ENCODE data around the gene KIRREL1.

The KIRREL1 gene

DNA sequence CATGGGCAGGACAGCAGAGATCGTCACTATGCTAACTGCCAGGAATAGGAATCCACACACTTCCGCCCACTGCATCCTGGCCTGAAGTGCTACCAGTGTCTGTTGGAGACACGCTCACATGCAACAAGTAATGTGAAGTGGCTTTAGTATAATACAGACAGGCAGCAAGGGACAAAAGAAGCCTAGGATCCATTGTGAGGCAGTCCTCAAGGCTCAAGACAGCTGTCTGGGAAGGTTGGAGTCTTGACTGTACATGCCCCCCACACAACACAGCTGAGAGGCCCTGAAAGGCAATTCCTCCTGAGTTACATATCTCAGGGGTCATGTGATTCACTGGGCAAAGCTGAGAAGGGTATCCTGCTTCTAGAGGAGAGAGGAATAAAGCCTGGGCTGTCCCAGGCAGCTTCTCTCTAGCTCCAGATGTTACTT is 147.3 kb downstream of the KIRREL1 start:
- no peak for DNase-seq (ENCODE audit: low spot score)

- no peak for DNase-seq (ENCODE audit: low spot score)
Observed at GRCh38 chr1:158145173-158145719, 151.8 kb downstream of the KIRREL1 start.

- no peak for DNase-seq (ENCODE audit: low spot score)
Observed at GRCh38 chr1:158146165-158146564, 152.7 kb downstream of the KIRREL1 start.

DNA sequence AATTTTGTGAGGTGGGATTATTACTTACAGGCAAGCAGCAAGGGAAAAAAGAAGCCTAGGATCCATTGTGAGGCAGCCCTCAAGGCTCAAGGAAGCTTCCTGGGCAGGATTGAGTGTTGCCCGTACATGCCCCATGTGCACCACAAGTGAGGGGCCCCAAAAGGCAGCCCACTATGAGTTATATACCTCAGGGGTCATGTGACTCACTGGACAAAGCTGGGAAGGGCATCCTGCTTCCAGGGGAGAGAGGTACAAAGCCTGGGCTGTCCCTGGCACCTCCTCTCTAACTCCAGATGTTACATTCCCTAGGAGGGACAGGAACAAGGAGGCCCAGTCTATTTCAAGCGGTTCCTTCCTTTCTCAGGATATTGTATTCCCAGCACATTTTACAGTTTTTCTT is 153.3 kb downstream of the KIRREL1 start:
- DNase-seq (ENCODE audit: low spot score): no peak

- no peak for DNase-seq (ENCODE audit: low spot score)
Observed at GRCh38 chr1:158147401-158147800, 154.0 kb downstream of the KIRREL1 start.

- no peak for DNase-seq (ENCODE audit: low spot score)
Observed at GRCh38 chr1:158147869-158148268, 154.4 kb downstream of the KIRREL1 start.

GRCh38 chr1:158148468-158148867 is 155.0 kb downstream of the KIRREL1 start:
- DNase-seq (ENCODE audit: low spot score): no peak

- no peak for DNase-seq (ENCODE audit: low spot score)
Observed at GRCh38 chr1:158149175-158149574, 155.7 kb downstream of the KIRREL1 start.

All from SK-N-DZ (cell line).